IMR-90 (cell line): ENCODE measurements around the gene SEC24D. TPM values are rescaled to one million over a fixed set of nuclear protein-coding genes. Genes with fewer than 3 reads are reported as not detected.
A peak's percentile ranks its signal among the peaks of the same experiment; 100 is the strongest.

ENCODE experiments used
- ATAC-seq: fragments of 200-7000 bp; cut with Tn5 transposase; 2 replicates; pipeline ENCODE4 v1.9.1; 2020; ENCODE audit warnings: low read depth, mild to moderate bottlenecking, moderate library complexity
- BruUV-seq: library from RNA; stranded (reverse); fragments of 400-500 nt; replicated peaks from 2 replicates; lab custom pipeline; 2021; lab: Mats Ljungman, UMichigan
- CTCF ChIA-PET: fragments of 300-600 bp; formaldehyde crosslinking; extraction: SDS; loops from one replicate; lab custom pipeline; 2021; ENCODE audit warnings: antibody characterized with exemption; lab: Yijun Ruan, JAX
- POLR2A ChIA-PET: fragments of 300-600 bp; sonication (Branson Sonifier 250); formaldehyde crosslinking; loops from one replicate; lab custom pipeline; 2022; ENCODE audit warnings: antibody characterized with exemption; ENCODE audit not compliant: unreplicated experiment; lab: Charles Lee
- DNase-seq: peaks from one replicate; pipeline ENCODE4 v3.0.0; 2013
- H2AFZ ChIP-seq: replicated peaks from 2 replicates; pipeline ENCODE3; 2013; ENCODE audit warnings: low read length, mild to moderate bottlenecking; ENCODE audit not compliant: poor library complexity
- H2AK5ac ChIP-seq: 2 replicates; pipeline ENCODE4 v1.6.1; 2013; ENCODE audit warnings: low read depth, low read length, inconsistent platforms
- H2AK9ac ChIP-seq: replicated peaks from 2 replicates; pipeline ENCODE3; 2013; ENCODE audit warnings: mild to moderate bottlenecking, low read depth, low read length, moderate library complexity; ENCODE audit not compliant: poor library complexity
- H2BK120ac ChIP-seq: 2 replicates; pipeline ENCODE4 v1.6.1; 2013; ENCODE audit warnings: low read depth, low read length, inconsistent platforms
- H2BK15ac ChIP-seq: 3 replicates; pipeline ENCODE4 v1.6.1; 2013; ENCODE audit warnings: low read depth, low read length, inconsistent platforms
- H2BK20ac ChIP-seq: 2 replicates; pipeline ENCODE4 v1.6.1; 2013; ENCODE audit warnings: low read depth, mild to moderate bottlenecking, inconsistent platforms, low read length, moderate library complexity
- H2BK5ac ChIP-seq: 2 replicates; pipeline ENCODE4 v1.6.1; 2013; ENCODE audit warnings: mild to moderate bottlenecking, low read depth, low read length, inconsistent platforms; ENCODE audit not compliant: poor library complexity, severe bottlenecking
- H3K14ac ChIP-seq: replicated peaks from 2 replicates; pipeline ENCODE4 v1.6.1; 2013; ENCODE audit warnings: low read depth, low read length, inconsistent platforms
- H3K18ac ChIP-seq: 2 replicates; pipeline ENCODE4 v1.6.1; 2013; ENCODE audit warnings: low read depth, low read length, control low read depth
- H3K23ac ChIP-seq: 2 replicates; pipeline ENCODE4 v1.6.1; 2013; ENCODE audit warnings: low read depth, low read length, inconsistent platforms
- H3K27ac ChIP-seq: 2 replicates; pipeline ENCODE4 v1.5.1; 2013; ENCODE audit warnings: mild to moderate bottlenecking, control low read depth, low read length; ENCODE audit not compliant: insufficient read depth
- H3K27me3 ChIP-seq: 2 replicates; pipeline ENCODE4 v1.6.1; 2013; ENCODE audit warnings: low read length; ENCODE audit not compliant: control insufficient read depth, insufficient read depth
- H3K36me3 ChIP-seq: 2 replicates; pipeline ENCODE4 v1.6.1; 2013; ENCODE audit warnings: low read length, mixed read lengths; ENCODE audit not compliant: control insufficient read depth, insufficient read depth
- H3K4ac ChIP-seq: 2 replicates; pipeline ENCODE4 v1.6.1; 2013; ENCODE audit warnings: low read depth, low read length, inconsistent platforms
- H3K4me1 ChIP-seq: 2 replicates; pipeline ENCODE4 v1.6.1; 2013; ENCODE audit warnings: low read length, mixed read lengths; ENCODE audit not compliant: control insufficient read depth, insufficient read depth
- H3K4me2 ChIP-seq: 2 replicates; pipeline ENCODE4 v1.6.1; 2013; ENCODE audit warnings: low read depth, mild to moderate bottlenecking, control low read depth, low read length, moderate library complexity
- H3K4me3 ChIP-seq: 2 replicates; pipeline ENCODE4 v1.5.1; 2013; ENCODE audit warnings: low read depth, mild to moderate bottlenecking, control low read depth, low read length, moderate library complexity; ENCODE audit not compliant: insufficient read depth
- H3K56ac ChIP-seq: 2 replicates; pipeline ENCODE4 v1.6.1; 2013; ENCODE audit warnings: low read length, inconsistent platforms; ENCODE audit not compliant: insufficient read depth; ENCODE audit errors: extremely low read depth
- H3K79me1 ChIP-seq, 2 experiments: 2 replicates each; pipeline ENCODE4 v1.6.1; 2013; ENCODE audit warnings: low read length in 2 of 2, inconsistent platforms in 1 of 2, low read depth in 1 of 2
- H3K9ac ChIP-seq: 2 replicates; pipeline ENCODE4 v1.6.1; 2013; ENCODE audit warnings: low read depth, low read length, control low read depth
- H3K9me1 ChIP-seq: 2 replicates; pipeline ENCODE4 v1.6.1; 2013; ENCODE audit warnings: low read length, inconsistent platforms; ENCODE audit not compliant: insufficient read depth
- H3K9me3 ChIP-seq: 2 replicates; pipeline ENCODE4 v1.6.1; 2013; ENCODE audit warnings: low read length; ENCODE audit not compliant: control insufficient read depth, insufficient read depth
- H4K20me1 ChIP-seq: 2 replicates; pipeline ENCODE4 v1.6.1; 2013; ENCODE audit warnings: low read length, inconsistent platforms; ENCODE audit not compliant: insufficient read depth
- H4K5ac ChIP-seq: 2 replicates; pipeline ENCODE4 v1.6.1; 2013; ENCODE audit warnings: mild to moderate bottlenecking, low read depth, low read length, control low read depth
- H4K8ac ChIP-seq, 2 experiments: 2 replicates each; pipeline ENCODE4 v1.6.1; 2013; ENCODE audit warnings: low read depth in 2 of 2, low read length in 2 of 2, control low read depth in 1 of 2, inconsistent platforms in 1 of 2
- H4K91ac ChIP-seq: 2 replicates; pipeline ENCODE4 v1.6.1; 2013; ENCODE audit warnings: low read depth, low read length, inconsistent platforms; ENCODE audit not compliant: insufficient read depth
- BHLHE40 ChIP-seq: fragments of 150-350 bp; IDR thresholded peaks from 2 replicates; pipeline ENCODE4 v1.6.1; 2016; ENCODE audit warnings: mild to moderate bottlenecking, low read depth, low read length
- CEBPB ChIP-seq: IDR thresholded peaks from 2 replicates; pipeline ENCODE4 v1.6.1; 2012; ENCODE audit warnings: low read depth, low read length, improper control_type of control experiment
- CHD1 ChIP-seq: IDR thresholded peaks from 2 replicates; pipeline ENCODE4 v1.6.1; 2012; ENCODE audit warnings: low read depth, low read length, improper control_type of control experiment
- CTCF ChIP-seq: conservative IDR thresholded peaks from 2 replicates; pipeline ENCODE4 v1.5.1; 2012; ENCODE audit warnings: mild to moderate bottlenecking, low read depth, low read length, improper control_type of control experiment
- FOS ChIP-seq: fragments of 150-350 bp; IDR thresholded peaks from 2 replicates; pipeline ENCODE4 v1.6.1; 2016; ENCODE audit warnings: low read depth, low read length
- MAFK ChIP-seq: IDR thresholded peaks from 2 replicates; pipeline ENCODE4 v1.6.1; 2012; ENCODE audit warnings: low read depth, low read length, improper control_type of control experiment
- MAZ ChIP-seq: IDR thresholded peaks from 2 replicates; pipeline ENCODE4 v1.6.1; 2012; ENCODE audit warnings: low read depth, mild to moderate bottlenecking, low read length, improper control_type of control experiment, moderate library complexity, borderline replicate concordance
- MXI1 ChIP-seq: IDR thresholded peaks from 2 replicates; pipeline ENCODE4 v1.6.1; 2012; ENCODE audit warnings: low read depth, mild to moderate bottlenecking, low read length, moderate library complexity, borderline replicate concordance
- NFE2L2 ChIP-seq: fragments of 150-350 bp; IDR thresholded peaks from 2 replicates; pipeline ENCODE4 v1.6.1; 2016; ENCODE audit warnings: low read depth, mild to moderate bottlenecking, low read length
- POLR2A ChIP-seq: IDR thresholded peaks from 2 replicates; pipeline ENCODE4 v1.6.1; 2012; ENCODE audit warnings: mild to moderate bottlenecking, low read depth, low read length
- RCOR1 ChIP-seq: IDR thresholded peaks from 2 replicates; pipeline ENCODE4 v1.6.1; 2012; ENCODE audit warnings: mild to moderate bottlenecking, low read length, improper control_type of control experiment; ENCODE audit not compliant: insufficient replicate concordance
- RFX5 ChIP-seq: IDR thresholded peaks from 2 replicates; pipeline ENCODE4 v1.8.0; 2012; ENCODE audit warnings: low read depth, mild to moderate bottlenecking, low read length, moderate library complexity
- SMC3 ChIP-seq: fragments of 150-350 bp; IDR thresholded peaks from 2 replicates; pipeline ENCODE4 v1.6.1; 2016; ENCODE audit warnings: low read depth, mild to moderate bottlenecking, antibody characterized with exemption, low read length, moderate library complexity
- WGBS, 2 experiments: methylation state at CpG; one replicate each; pipeline versions ENCODE4 v1.1.5 to v1.1.7; 2013; ENCODE audit warnings: missing lambda C conversion rate in 2 of 2; ENCODE audit not compliant: insufficient read length in 1 of 2; ENCODE audit errors: extremely low coverage in 2 of 2; 5-methylcytosine and 5-hydroxymethylcytosine counted together
- dilution Hi-C: fragments of 300-500 bp; cut with HindIII; formaldehyde crosslinking; loops from one replicate; pipeline ENCODE4 v1.14.3; 2018; ENCODE audit warnings: low sequenced_read_pairs; ENCODE audit not compliant: unreplicated experiment
- in situ Hi-C: fragments of 300-500 bp; cut with MboI; formaldehyde crosslinking; loops from 3 replicates; pipeline ENCODE4 v1.14.3; 2019; ENCODE audit warnings: low sequenced_read_pairs, inconsistent platforms, mixed read lengths
- intact Hi-C: fragments of 100-400 bp; cut with micrococcal nuclease; formaldehyde crosslinking; loops from 2 replicates; pipeline ENCODE4 v1.10.0; 2022
- polyA plus RNA-seq, 3 experiments: library from polyadenylated mRNA; depleted of rRNA; stranded (reverse); fragments of >200 nt; gene quantifications; 2 replicates each; pipeline ENCODE4 v1.2.3, GENCODE V29; 2012; ENCODE audit warnings: low replicate concordance in 1 of 3
- total RNA-seq: library from RNA; depleted of rRNA; stranded (reverse); fragments of >200 nt; gene quantifications from 2 replicates; pipeline ENCODE4 v1.2.3, GENCODE V29; 2012
- TF ChIP-seq, protein P1 (sequence below): fragments of 150-350 bp; IDR thresholded peaks from 2 replicates; pipeline ENCODE4 v1.6.1; 2016; ENCODE audit warnings: low read depth, mild to moderate bottlenecking, low read length, moderate library complexity, borderline replicate concordance

The SEC24D gene
- total and polyA plus RNA-seq, 2 of the 4 experiments (the other 2 are of a cell fraction), result 93.2 to 111 TPM

DNA sequence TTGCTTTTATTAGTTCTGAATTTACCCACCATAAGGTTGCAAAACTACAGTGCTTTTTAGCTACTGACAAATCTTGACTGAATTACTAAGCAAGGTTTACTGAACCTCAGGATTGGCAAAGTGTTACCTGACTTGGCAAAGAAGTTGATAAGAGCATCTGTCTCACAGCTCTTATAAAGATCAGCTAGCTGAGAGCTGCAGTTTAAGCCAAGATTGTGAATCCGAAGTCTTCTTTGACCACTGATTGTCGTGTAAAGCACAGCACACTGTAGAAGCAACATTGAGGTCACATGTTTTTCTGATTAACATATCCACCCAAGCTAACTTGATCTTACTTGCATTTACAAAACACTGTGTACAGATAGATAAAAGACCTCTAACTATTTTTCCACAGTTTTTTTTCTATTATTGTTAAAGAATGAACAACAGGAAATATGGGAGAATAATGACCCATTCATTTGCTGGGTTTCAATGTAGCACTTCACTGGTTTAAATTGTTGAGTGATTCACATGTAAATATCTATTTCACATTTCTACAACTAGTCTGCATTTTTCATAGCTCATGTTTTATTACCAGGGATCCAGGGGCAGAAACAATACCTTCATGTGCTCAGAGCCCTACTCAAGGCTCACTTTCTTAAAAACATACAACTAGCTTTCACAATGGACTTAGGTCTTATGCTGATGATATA lies 96.8 kb downstream of the SEC24D start (continued):
- no peak for TF ChIP-seq RFX5

- H2BK5ac ChIP-seq, result no peak overlapping the region
- 33% methylated on average over 1 of the region's 3 CpGs; no CpG with 5 or more reads in 1 of the 2 experiments for WGBS, 2 experiments
- H2AFZ ChIP-seq, result no peak overlapping the region
- H3K56ac ChIP-seq, result no peak overlapping the region
- POLR2A ChIA-PET, result no interaction called here
- H3K18ac ChIP-seq, result 0 out of 2 replicates have a peak overlapping the region, but pooled peaks have one; percentile 12
- H2BK15ac ChIP-seq, result no peak overlapping the region
- no peak overlapping the region for H2AK9ac ChIP-seq
- no peak overlapping the region for H2BK20ac ChIP-seq
- no peak overlapping the region for H2AK5ac ChIP-seq
- H3K27me3 ChIP-seq, result no peaks in the 10 kb centered on the region
- CTCF ChIA-PET, result interaction anchor here (0.6 kb wide), 1 partner anchor 31 kb away, joined by 5 read pairs; no protein-coding TSS in a partner anchor
- peak overlapping the region; percentile 32; the same call in 1 of the 2 replicates for H3K27ac ChIP-seq
- H3K4me3 ChIP-seq, result no peak overlapping the region
- no peaks in the 10 kb centered on the region for H3K9me3 ChIP-seq
- no peak for DNase-seq
- no peak overlapping the region for H4K91ac ChIP-seq
- no peak overlapping the region for H4K8ac ChIP-seq
- no peak overlapping the region for H3K14ac ChIP-seq
- in situ Hi-C loops (no loop called here), intact Hi-C loops (no loop called here), dilution Hi-C loops (no loop called here)
- no peak overlapping the region; the same call in 1 of the 2 replicates for H3K4me2 ChIP-seq
- peaks cover 11% of the 10 kb centered on the region; the same call in 1 of the 2 replicates for H4K20me1 ChIP-seq
- H3K23ac ChIP-seq, result no peak overlapping the region
- peak overlapping the region; percentile 79; the same call in 1 of the 2 replicates for H4K5ac ChIP-seq
- no peak for ATAC-seq
- H3K4me1 ChIP-seq, result peaks cover 17% of the 10 kb centered on the region
- no peak overlapping the region for H2BK120ac ChIP-seq
- H3K36me3 ChIP-seq, result peaks cover 43% of the 10 kb centered on the region
- H3K9me1 ChIP-seq, result no peaks in the 10 kb centered on the region
- no peak overlapping the region for H3K9ac ChIP-seq
- H3K79me1 ChIP-seq, result peaks cover 23 to 37% of the 10 kb centered on the region in 2 experiments
- BruUV-seq, result no TSS peak
- no peak overlapping the region for H3K4ac ChIP-seq
- TF ChIP-seq POLR2A (no peak), RFX5 (no peak), CTCF (no peak), MXI1 (no peak), FOS (no peak), CHD1 (no peak), RCOR1 (no peak), SMC3 (no peak), MAFK (no peak), CEBPB (no peak), MAZ (no peak), BHLHE40 (no peak), NFE2L2 (no peak)
- TF ChIP-seq, protein P1, sequence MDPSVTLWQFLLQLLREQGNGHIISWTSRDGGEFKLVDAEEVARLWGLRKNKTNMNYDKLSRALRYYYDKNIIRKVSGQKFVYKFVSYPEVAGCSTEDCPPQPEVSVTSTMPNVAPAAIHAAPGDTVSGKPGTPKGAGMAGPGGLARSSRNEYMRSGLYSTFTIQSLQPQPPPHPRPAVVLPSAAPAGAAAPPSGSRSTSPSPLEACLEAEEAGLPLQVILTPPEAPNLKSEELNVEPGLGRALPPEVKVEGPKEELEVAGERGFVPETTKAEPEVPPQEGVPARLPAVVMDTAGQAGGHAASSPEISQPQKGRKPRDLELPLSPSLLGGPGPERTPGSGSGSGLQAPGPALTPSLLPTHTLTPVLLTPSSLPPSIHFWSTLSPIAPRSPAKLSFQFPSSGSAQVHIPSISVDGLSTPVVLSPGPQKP, result no peak
Measured at GRCh38 chr4:118738090-118738489, 97.8 kb downstream of the SEC24D start.
